Prostate gland (tissue), 2 donors: ENCODE measurements around the gene ANTXR1.

ENCODE experiments used
- CTCF ChIP-seq, 4 experiments: fragments of 200-600 bp in 2 of 4; fragments of 450-650 bp in 2 of 4; sonication (generic) in 2 of 4; IDR thresholded peaks; 1 replicate in 3 of 4; 2 replicates in 1 of 4; pipeline ENCODE4 v1.5.1; 2016 to 2019; ENCODE audit warnings: antibody characterized with exemption in 4 of 4, mild to moderate bottlenecking in 2 of 4, moderate library complexity in 2 of 4
- POLR2A ChIP-seq: fragments of 450-650 bp; IDR thresholded peaks from one replicate; pipeline ENCODE4 v1.6.1; 2016; ENCODE audit warnings: antibody characterized with exemption, mild to moderate bottlenecking
- POLR2AphosphoS5 ChIP-seq: sonication (generic); formaldehyde crosslinking; IDR thresholded peaks from one replicate; pipeline ENCODE4 v1.6.1; 2017; ENCODE audit warnings: antibody characterized with exemption

DNA sequence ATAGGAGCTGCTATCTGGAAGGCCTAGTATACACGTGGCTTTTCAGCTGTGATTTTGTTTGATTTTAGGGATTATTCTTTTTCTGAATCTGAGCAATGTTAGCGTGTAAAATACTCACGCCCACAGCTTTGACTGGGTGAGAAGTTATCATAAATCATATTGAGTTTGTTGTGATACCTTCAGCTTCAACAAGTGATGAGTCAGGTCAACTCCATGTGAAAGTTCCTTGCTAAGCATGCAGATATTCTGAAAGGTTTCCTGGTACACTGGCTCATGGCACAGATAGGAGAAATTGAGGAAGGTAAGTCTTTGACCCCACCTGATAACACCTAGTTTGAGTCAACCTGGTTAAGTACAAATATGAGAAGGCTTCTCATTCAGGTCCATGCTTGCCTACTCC is 38.7 kb upstream of the ANTXR1 start, which contains the start of gene GKN1:
- TF ChIP-seq POLR2A = no peak
- TF ChIP-seq CTCF (IDR thresholded peaks at IDR 0.05) = no peak
- no peak for TF ChIP-seq POLR2AphosphoS5
